ENCODE results near the gene SCAPER. TPM values are rescaled to one million over a fixed set of nuclear protein-coding genes. Genes with fewer than 3 reads are reported as not detected.

Gene SCAPER
- total RNA-seq, 1 experiment from 2014 or later: 10.3 TPM

DNA sequence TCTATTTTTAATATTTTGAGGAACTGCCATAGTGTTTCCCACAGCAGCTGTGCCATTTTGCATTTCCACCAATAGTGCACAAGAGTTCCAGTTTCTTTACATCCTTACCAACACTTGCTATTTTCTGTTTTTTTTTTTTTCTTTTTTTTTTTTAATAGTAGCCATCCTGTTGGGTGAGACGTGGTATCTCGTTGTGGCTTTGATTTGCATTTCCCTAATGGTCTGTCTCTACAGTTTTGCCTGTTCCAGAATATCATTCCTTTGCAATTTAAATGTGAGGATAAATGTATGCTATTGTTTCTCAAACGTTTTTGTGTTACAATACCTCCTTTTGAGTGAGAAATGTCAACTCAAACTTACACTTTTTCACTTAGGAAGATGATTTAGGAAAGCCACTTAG, 48.8 kb upstream of the SCAPER start:
- Mint-ChIP-seq H3K9me3 (no peaks in the 10 kb centered on the region), H3K27me3 (ENCODE audit: low read depth) (no peaks in the 10 kb centered on the region), H3K36me3 (peaks cover 14% of the 10 kb centered on the region), H3K27ac (no peak overlapping the region), H3K4me1 (peaks cover 9% of the 10 kb centered on the region), H3K4me3 (no peak overlapping the region)
- ChIA-PET CTCF (interaction anchor here (0.6 kb wide), 3 partner anchors 34 to 241 kb away, joined by 3 to 4 read pairs (median 3); no protein-coding TSS in a partner anchor), POLR2A (no interaction called here)
- no peak for ATAC-seq
- TF ChIP-seq TEAD4 (CRISPR knock-in tag; IDR thresholded peaks at IDR 0.05) (no peak), FOXJ3 (CRISPR knock-in tag; IDR thresholded peaks at IDR 0.05; ENCODE audit: borderline replicate concordance) (no peak), FOXK1 (CRISPR knock-in tag; IDR thresholded peaks at IDR 0.05) (no peak)
- no peak for DNase-seq (ENCODE audit: low spot score)

- no peak overlapping the region for H3K4me3 Mint-ChIP-seq
- H3K36me3 Mint-ChIP-seq: peaks cover 36% of the 10 kb centered on the region
- H3K9me3 Mint-ChIP-seq: no peaks in the 10 kb centered on the region
- no peak for TF ChIP-seq MYBL2 (CRISPR knock-in tag; IDR thresholded peaks at IDR 0.05)
- TF ChIP-seq, protein P1, sequence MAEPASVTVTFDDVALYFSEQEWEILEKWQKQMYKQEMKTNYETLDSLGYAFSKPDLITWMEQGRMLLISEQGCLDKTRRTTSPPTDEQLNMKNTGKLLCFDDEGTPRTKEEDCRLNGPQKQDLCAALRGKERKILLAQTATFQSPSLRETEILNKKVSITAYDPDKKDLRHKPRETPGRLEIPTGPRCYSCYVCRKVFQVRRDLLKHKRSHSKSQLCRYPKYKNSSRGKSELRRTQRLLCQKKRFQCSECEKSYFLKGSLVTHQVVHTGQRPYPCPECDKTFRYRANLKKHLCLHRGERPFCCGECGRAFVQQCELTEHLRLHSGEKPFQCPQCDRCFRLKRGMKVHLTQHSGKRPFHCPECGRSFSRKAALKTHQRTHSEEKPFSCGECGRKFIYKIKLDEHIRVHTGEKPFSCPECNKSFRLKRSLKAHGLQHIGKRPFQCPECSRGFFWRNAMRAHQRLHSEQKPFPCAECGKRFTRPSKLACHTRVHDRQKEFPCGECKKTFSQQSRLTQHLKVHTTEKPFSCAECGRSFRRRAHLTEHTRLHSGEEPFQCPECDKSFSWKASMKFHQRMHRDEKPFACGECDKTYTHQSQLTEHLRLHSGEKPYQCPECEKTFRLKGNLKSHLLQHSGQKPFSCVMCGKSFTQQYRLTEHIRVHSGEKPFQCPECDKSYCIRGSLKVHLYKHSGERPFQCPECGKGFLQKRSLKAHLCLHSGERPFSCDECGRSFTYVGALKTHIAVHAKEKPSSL (CRISPR knock-in tag; conservative IDR thresholded peaks at IDR 0.05): no peak
- TF ChIP-seq, protein P2, sequence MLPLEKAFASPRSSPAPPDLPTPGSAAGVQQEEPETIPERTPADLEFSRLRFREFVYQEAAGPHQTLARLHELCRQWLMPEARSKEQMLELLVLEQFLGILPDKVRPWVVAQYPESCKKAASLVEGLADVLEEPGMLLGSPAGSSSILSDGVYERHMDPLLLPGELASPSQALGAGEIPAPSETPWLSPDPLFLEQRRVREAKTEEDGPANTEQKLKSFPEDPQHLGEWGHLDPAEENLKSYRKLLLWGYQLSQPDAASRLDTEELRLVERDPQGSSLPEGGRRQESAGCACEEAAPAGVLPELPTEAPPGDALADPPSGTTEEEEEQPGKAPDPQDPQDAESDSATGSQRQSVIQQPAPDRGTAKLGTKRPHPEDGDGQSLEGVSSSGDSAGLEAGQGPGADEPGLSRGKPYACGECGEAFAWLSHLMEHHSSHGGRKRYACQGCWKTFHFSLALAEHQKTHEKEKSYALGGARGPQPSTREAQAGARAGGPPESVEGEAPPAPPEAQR (CRISPR knock-in tag; IDR thresholded peaks at IDR 0.05): no peak
- no peak for TF ChIP-seq HMGA2 (CRISPR knock-in tag; IDR thresholded peaks at IDR 0.05)
- no peak for TF ChIP-seq NR2C2 (CRISPR knock-in tag; IDR thresholded peaks at IDR 0.05)
- H3K4me1 Mint-ChIP-seq: peaks cover 9% of the 10 kb centered on the region
- ChIA-PET POLR2A (no interaction called here), CTCF (no interaction called here)
- no peaks in the 10 kb centered on the region for H3K27me3 Mint-ChIP-seq (ENCODE audit: low read depth)
- no peak for ATAC-seq
- H3K27ac Mint-ChIP-seq: peak overlapping the region; percentile 24; the same call in 1 of the 2 replicates
- no peak for DNase-seq (ENCODE audit: low spot score)
These were observed 46.1 kb upstream of the SCAPER start for GRCh38 chr15:76951220-76951619.

DNA sequence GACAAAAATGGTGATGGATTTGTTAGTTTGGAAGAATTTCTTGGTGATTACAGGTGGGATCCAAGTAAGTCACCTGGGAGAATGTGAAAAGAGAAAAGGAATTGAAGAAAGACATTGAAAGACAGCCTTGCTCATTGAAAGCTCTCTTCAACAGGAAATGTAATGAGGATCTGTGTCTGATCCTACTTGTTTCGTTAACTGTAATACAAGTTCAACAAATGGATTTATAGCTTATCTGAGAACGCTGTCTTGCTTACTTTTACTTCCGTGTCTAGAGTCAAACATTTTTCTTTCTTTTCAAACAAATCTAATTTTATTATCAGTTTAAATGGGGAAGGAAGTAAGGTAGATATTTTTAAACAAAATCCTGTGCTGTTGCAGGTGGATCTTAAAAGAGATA, 42.3 kb upstream of the SCAPER start:
- no peaks in the 10 kb centered on the region for H3K4me1 Mint-ChIP-seq
- no peak for ATAC-seq
- peaks cover 62% of the 10 kb centered on the region for H3K36me3 Mint-ChIP-seq
- no peak for TF ChIP-seq JAZF1 (CRISPR knock-in tag; IDR thresholded peaks at IDR 0.05)
- TF ChIP-seq, protein P3, sequence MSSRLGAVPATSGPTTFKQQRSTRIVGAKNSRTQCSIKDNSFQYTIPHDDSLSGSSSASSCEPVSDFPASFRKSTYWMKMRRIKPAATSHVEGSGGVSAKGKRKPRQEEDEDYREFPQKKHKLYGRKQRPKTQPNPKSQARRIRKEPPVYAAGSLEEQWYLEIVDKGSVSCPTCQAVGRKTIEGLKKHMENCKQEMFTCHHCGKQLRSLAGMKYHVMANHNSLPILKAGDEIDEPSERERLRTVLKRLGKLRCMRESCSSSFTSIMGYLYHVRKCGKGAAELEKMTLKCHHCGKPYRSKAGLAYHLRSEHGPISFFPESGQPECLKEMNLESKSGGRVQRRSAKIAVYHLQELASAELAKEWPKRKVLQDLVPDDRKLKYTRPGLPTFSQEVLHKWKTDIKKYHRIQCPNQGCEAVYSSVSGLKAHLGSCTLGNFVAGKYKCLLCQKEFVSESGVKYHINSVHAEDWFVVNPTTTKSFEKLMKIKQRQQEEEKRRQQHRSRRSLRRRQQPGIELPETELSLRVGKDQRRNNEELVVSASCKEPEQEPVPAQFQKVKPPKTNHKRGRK (CRISPR knock-in tag; IDR thresholded peaks at IDR 0.05; ENCODE audit: borderline replicate concordance): no peak
- TF ChIP-seq TEAD4 (CRISPR knock-in tag; IDR thresholded peaks at IDR 0.05): no peak
- no peak for TF ChIP-seq FOXK1 (CRISPR knock-in tag; IDR thresholded peaks at IDR 0.05)
- TF ChIP-seq ZNF396 (CRISPR knock-in tag; IDR thresholded peaks at IDR 0.05; ENCODE audit: borderline replicate concordance): no peak
- TF ChIP-seq, protein P4, sequence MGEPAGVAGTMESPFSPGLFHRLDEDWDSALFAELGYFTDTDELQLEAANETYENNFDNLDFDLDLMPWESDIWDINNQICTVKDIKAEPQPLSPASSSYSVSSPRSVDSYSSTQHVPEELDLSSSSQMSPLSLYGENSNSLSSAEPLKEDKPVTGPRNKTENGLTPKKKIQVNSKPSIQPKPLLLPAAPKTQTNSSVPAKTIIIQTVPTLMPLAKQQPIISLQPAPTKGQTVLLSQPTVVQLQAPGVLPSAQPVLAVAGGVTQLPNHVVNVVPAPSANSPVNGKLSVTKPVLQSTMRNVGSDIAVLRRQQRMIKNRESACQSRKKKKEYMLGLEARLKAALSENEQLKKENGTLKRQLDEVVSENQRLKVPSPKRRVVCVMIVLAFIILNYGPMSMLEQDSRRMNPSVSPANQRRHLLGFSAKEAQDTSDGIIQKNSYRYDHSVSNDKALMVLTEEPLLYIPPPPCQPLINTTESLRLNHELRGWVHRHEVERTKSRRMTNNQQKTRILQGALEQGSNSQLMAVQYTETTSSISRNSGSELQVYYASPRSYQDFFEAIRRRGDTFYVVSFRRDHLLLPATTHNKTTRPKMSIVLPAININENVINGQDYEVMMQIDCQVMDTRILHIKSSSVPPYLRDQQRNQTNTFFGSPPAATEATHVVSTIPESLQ (CRISPR knock-in tag; IDR thresholded peaks at IDR 0.05): no peak
- TF ChIP-seq, protein P5, sequence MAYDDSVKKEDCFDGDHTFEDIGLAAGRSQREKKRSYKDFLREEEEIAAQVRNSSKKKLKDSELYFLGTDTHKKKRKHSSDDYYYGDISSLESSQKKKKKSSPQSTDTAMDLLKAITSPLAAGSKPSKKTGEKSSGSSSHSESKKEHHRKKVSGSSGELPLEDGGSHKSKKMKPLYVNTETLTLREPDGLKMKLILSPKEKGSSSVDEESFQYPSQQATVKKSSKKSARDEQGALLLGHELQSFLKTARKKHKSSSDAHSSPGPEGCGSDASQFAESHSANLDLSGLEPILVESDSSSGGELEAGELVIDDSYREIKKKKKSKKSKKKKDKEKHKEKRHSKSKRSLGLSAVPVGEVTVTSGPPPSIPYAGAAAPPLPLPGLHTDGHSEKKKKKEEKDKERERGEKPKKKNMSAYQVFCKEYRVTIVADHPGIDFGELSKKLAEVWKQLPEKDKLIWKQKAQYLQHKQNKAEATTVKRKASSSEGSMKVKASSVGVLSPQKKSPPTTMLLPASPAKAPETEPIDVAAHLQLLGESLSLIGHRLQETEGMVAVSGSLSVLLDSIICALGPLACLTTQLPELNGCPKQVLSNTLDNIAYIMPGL (CRISPR knock-in tag; IDR thresholded peaks at IDR 0.05): no peak
- TF ChIP-seq TP53 (CRISPR knock-in tag; IDR thresholded peaks at IDR 0.05): no peak
- TF ChIP-seq, protein P1 (CRISPR knock-in tag; conservative IDR thresholded peaks at IDR 0.05): no peak
- TF ChIP-seq ZNF232 (CRISPR knock-in tag; IDR thresholded peaks at IDR 0.05): no peak
- TF ChIP-seq NR2C2 (CRISPR knock-in tag; IDR thresholded peaks at IDR 0.05): no peak
- H3K27ac Mint-ChIP-seq: no peak overlapping the region
- DNase-seq (ENCODE audit: low spot score): no peak
- ChIA-PET CTCF (no interaction called here), POLR2A (interaction anchor here (0.8 kb wide), 1 partner anchor 111 kb away, joined by 4 read pairs; no protein-coding TSS in a partner anchor)
- H3K4me3 Mint-ChIP-seq: no peak overlapping the region
- no peaks in the 10 kb centered on the region for H3K27me3 Mint-ChIP-seq (ENCODE audit: low read depth)
- no peaks in the 10 kb centered on the region for H3K9me3 Mint-ChIP-seq

Measured in WTC11 (cell line).